Immature natural killer cell (primary cell): ENCODE results near the gene OTOG. TPM values are rescaled to one million over a fixed set of nuclear protein-coding genes. Genes with fewer than 3 reads are reported as not detected.
"Not testable (repeated sequence)": the region's sequence is repeated elsewhere in the genome, so short reads cannot be mapped to it uniquely, and the experiment has no call there.

Experiments
- DNase-seq, 3 donors: peaks; one replicate each; pipeline ENCODE4 v3.0.0; 2022; ENCODE audit warnings: mixed read lengths in 1 of 3
- H3K27ac Mint-ChIP-seq, 6 donors: one replicate each; pipeline ENCODE4 v1.8.0; 2020; ENCODE audit warnings: mixed read lengths in 6 of 6, mild to moderate bottlenecking in 5 of 6, inconsistent platforms in 4 of 6, moderate library complexity in 3 of 6
- H3K27me3 Mint-ChIP-seq, 3 donors: one replicate each; pipeline ENCODE4 v1.8.0; 2020 to 2021; ENCODE audit warnings: low read depth in 3 of 3, mild to moderate bottlenecking in 3 of 3, mixed read lengths in 3 of 3, moderate library complexity in 3 of 3, inconsistent platforms in 1 of 3
- H3K36me3 Mint-ChIP-seq, 3 donors: one replicate each; pipeline ENCODE4 v1.8.0; 2020; ENCODE audit warnings: mixed read lengths in 3 of 3, inconsistent platforms in 2 of 3, mild to moderate bottlenecking in 2 of 3
- H3K4me1 Mint-ChIP-seq, 2 donors: one replicate each; pipeline ENCODE4 v1.8.0; 2020; ENCODE audit warnings: inconsistent platforms in 2 of 2, mild to moderate bottlenecking in 2 of 2, mixed read lengths in 2 of 2, moderate library complexity in 1 of 2
- H3K4me3 Mint-ChIP-seq, 5 donors: one replicate each; pipeline ENCODE4 v1.8.0; 2020; ENCODE audit warnings: mild to moderate bottlenecking in 5 of 5, mixed read lengths in 5 of 5, inconsistent platforms in 3 of 5, moderate library complexity in 3 of 5
- H3K9me3 Mint-ChIP-seq, 6 donors: one replicate each; pipeline ENCODE4 v1.8.0; 2020; ENCODE audit warnings: mild to moderate bottlenecking in 6 of 6, mixed read lengths in 6 of 6, inconsistent platforms in 4 of 6, moderate library complexity in 3 of 6
- polyA plus RNA-seq, 3 donors: library from polyadenylated mRNA; unstranded; fragments of 300-500 nt; fragmentation: Illumina TruSeq; gene quantifications; one replicate each; pipeline ENCODE4 v1.2.3, GENCODE V29; 2021

Gene OTOG
- polyA plus RNA-seq, 3 donors from 2014 or later: not detected

DNA sequence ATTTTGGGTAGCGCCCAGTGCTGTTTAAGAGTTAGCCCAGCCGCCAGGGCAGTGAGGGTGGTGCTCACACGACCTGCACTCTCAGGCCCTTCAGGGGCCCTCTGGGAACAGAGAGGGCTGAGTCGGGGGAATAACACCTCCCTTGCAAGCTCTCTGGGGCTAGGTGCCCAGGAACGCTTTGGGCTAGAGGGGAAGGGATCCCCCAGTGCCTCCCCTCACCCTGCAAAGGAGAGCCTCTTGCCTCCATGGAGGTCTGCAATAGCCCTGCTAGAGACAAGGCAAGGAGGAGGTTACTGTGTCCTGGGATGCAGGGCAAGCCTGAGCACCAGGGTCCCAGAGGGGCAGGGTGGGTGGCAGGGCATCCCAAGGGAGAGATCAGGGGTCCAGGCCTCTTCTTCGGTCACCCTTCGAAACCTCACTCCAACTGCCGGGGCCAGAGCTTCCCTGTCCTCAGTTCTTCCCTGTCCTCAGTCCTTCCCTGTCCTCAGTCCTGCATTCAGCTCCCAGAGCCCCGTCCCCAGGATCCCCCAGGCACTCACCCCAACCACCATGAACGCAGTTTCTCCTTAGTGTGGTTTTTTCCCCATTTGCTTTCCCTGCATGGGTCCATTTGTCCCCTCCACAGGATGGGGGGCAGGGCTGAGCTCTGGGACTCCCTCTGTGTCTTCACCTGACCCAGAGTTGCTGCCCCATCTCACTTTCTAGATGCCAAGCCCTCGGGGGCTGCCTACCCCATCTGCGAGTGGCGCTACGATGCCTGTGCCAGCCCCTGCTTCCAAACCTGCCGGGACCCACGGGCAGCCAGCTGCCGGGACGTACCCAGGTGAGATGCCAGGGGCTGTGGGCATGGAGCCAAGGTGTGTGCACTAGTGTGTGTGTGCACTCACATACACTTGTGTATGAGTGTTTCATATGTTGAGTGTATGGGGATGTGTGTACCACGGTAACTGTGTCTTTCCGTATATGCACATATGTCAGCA, 60.8 kb downstream of the OTOG start:
- DNase-seq: no peak
- H3K27me3 Mint-ChIP-seq: peaks cover 0 to 3% (median 2%) of the 10 kb centered on the region in 3 donors
- H3K36me3 Mint-ChIP-seq: no peaks in the 10 kb centered on the region
- no peaks in the 10 kb centered on the region for H3K4me1 Mint-ChIP-seq
- no peaks in the 10 kb centered on the region for H3K9me3 Mint-ChIP-seq
- no peak overlapping the region for H3K4me3 Mint-ChIP-seq
- H3K27ac Mint-ChIP-seq: no peak overlapping the region

DNA sequence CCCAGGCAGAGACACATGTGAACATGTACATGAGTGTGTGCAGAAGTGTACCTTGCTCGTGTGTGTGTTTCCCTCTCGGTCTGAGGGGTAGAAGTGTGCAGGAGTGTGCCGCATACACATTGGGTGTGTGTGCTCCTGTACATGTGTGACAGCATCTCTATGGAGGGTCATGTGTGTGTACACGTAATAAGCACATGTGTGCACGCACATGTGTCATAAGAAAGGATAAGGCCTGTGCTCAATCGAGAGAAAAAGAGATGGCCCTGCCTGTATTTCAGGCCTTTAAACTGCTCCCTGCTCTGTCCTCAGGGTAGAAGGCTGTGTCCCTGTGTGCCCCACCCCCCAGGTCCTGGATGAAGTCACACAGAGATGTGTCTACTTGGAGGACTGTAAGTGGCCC, 61.8 kb downstream of the OTOG start:
- H3K36me3 Mint-ChIP-seq: no peaks in the 10 kb centered on the region
- H3K27ac Mint-ChIP-seq: no peak overlapping the region
- no peak for DNase-seq
- no peaks in the 10 kb centered on the region for H3K4me1 Mint-ChIP-seq
- H3K27me3 Mint-ChIP-seq: peaks cover 3 to 6% (median 4%) of the 10 kb centered on the region in 3 donors
- H3K9me3 Mint-ChIP-seq: no peaks in the 10 kb centered on the region
- H3K4me3 Mint-ChIP-seq: no peak overlapping the region

DNA sequence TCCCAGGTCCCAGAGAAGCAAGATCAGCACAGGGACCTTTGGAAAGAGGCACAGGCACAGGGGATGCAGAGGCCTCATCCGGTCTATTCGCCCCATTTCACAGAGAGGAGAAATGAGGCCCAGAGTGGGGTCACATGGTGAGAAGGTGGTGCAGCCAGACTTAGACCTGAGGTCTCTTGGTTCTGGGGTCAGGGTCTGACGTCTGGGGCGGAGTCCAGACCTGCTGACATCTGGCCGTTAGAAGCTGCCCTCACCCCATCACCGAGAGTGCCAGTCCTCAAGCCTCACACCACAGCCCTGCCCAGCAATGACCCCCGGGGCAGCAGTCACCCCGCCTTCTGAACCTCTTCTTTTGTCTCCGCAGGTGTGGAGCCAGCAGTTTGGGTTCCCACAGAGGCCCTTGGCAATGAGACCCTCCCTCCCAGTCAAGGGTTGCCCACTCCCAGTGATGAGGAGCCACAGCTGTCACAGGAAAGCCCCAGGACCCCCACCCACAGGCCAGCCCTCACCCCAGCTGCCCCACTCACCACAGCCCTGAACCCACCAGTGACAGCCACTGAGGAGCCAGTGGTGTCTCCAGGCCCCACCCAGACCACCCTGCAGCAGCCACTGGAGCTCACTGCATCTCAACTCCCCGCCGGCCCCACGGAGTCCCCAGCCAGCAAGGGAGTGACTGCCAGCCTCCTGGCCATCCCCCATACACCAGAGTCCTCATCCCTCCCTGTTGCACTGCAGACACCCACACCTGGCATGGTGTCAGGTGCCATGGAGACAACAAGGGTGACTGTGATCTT, 62.4 kb downstream of the OTOG start:
- Mint-ChIP-seq H3K36me3 (no peaks in the 10 kb centered on the region), H3K27me3 (peaks cover 3 to 6% (median 4%) of the 10 kb centered on the region in 3 donors), H3K4me1 (no peaks in the 10 kb centered on the region), H3K27ac (no peak overlapping the region), H3K9me3 (no peaks in the 10 kb centered on the region), H3K4me3 (no peak overlapping the region)
- no peak for DNase-seq

DNA sequence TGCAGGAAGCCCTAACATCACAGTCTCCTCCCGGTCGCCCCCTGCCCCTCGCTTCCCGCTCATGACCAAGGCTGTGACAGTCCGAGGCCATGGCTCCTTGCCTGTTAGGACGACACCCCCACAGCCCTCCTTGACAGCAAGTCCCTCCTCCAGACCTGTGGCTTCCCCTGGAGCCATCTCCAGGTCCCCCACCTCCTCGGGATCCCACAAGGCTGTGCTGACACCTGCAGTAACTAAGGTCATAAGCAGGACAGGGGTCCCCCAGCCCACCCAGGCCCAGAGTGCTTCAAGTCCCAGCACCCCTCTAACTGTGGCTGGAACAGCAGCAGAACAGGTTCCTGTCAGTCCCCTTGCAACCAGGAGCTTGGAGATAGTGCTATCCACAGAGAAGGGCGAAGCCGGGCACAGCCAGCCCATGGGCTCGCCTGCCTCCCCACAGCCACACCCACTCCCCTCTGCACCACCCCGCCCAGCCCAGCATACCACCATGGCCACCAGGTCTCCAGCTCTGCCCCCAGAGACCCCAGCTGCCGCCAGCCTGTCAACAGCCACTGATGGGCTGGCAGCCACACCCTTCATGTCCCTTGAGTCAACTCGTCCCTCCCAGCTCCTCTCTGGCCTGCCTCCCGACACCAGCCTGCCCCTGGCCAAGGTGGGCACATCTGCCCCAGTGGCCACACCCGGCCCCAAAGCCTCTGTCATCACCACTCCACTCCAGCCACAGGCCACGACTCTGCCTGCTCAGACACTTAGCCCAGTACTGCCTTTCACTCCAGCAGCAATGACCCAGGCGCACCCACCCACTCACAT, 63.2 kb downstream of the OTOG start:
- H3K27ac Mint-ChIP-seq: no peak overlapping the region
- no peaks in the 10 kb centered on the region for H3K36me3 Mint-ChIP-seq
- H3K4me1 Mint-ChIP-seq: no peaks in the 10 kb centered on the region
- H3K9me3 Mint-ChIP-seq: no peaks in the 10 kb centered on the region
- DNase-seq: no peak
- peaks cover 1 to 6% (median 4%) of the 10 kb centered on the region in 3 donors for H3K27me3 Mint-ChIP-seq
- no peak overlapping the region for H3K4me3 Mint-ChIP-seq

DNA sequence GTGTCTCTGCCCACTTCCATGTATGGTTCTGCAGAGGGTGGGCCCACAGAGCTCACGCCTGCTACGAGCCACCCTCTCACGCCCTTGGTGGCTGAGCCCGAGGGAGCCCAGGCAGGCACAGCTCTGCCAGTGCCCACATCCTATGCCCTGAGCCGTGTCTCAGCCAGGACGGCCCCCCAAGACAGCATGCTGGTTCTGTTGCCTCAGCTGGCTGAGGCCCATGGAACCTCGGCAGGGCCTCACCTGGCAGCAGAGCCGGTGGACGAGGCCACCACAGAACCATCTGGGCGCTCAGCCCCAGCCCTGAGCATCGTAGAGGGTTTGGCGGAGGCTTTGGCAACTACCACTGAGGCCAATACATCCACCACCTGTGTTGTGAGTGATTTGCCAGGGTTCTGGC, 64.0 kb downstream of the OTOG start:
- no peak overlapping the region for H3K4me3 Mint-ChIP-seq
- H3K36me3 Mint-ChIP-seq: no peaks in the 10 kb centered on the region
- peaks cover 0 to 6% (median 3%) of the 10 kb centered on the region in 3 donors for H3K27me3 Mint-ChIP-seq
- H3K9me3 Mint-ChIP-seq: no peaks in the 10 kb centered on the region
- no peak for DNase-seq
- H3K4me1 Mint-ChIP-seq: no peaks in the 10 kb centered on the region
- no peak overlapping the region for H3K27ac Mint-ChIP-seq

DNA sequence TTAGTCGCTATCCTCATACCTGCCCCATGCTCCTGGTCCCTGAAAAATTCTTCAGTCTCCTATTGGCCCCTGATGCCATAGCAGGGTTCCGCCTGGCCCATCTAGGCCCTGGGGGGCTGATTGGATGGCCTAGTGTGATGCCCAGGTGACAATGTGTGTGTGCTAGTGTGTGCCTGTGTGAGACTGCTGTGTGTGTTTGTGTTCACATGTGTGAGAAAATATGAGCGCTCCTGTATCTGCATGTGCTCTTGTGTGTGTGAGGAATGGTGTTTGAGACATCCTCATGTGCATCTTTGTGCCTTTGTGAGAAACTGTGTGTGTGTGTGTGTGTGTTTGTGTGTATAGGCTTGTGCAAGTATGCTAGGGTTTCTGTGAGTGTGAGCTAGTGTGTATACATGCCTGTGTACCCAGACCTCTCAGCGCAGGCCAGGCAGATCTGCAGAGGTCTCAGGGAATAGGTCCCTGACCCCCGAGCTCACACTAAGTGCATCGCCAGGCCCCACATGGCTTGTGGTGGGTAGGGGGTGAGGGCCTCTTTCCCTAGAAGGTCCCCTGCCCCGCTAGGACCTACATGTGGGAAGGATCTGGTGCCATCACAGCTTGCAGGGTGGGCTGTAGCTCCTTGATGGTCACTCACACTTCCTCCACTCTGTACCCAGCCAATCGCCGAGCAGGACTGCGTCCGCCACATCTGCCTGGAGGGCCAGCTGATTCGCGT, 64.6 kb downstream of the OTOG start:
- Mint-ChIP-seq H3K36me3 (no peaks in the 10 kb centered on the region), H3K27me3 (peaks cover 0 to 6% (median 2%) of the 10 kb centered on the region in 3 donors), H3K27ac (no peak overlapping the region), H3K4me3 (no peak overlapping the region), H3K9me3 (no peaks in the 10 kb centered on the region), H3K4me1 (no peaks in the 10 kb centered on the region)
- no peak for DNase-seq

DNA sequence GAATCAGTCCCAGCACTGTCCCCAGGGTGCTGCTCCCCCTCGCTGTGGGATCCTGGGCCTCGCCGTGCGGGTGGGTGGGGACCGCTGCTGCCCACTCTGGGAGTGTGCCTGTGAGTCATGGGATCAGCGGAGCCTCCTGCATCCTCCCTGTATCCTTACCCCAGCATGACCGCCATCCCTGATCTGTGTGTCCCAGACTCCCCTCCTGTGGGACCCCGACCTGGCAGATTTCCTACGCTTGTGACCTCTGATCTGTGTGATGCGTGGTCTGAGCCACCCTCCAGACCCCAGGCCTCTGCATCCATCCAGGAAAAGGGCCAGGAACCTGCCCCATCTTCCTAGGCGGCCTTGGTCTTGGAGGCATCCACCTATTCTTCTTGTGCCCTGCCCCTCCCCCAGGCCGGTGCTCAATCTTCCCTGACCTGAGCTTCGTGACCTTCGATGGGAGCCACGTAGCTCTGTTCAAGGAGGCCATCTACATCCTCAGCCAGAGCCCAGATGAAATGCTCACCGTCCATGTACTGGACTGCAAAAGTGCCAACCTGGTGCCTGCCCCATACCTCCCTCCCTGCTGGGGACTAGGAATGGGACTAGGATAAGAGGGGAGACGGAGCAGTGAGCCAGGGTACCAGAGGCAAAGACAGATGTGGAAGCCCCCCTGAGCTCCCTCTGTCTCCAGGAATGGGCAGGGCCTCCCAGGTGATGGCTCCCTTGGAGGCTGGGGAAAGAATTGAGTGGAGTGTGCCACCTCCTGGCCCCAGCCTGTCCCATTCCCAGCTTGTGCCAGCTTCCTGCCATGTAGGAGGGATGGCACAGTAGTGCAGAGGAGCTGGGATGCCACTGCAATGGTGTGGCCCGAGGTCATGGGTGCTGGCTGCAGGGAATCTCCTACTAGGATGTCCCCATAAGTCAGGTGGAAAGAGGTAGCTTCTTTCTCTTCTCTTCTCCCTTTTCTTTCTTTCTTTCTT, 65.4 kb downstream of the OTOG start:
- no peak overlapping the region for H3K27ac Mint-ChIP-seq
- no peaks in the 10 kb centered on the region for H3K36me3 Mint-ChIP-seq
- H3K4me1 Mint-ChIP-seq: no peaks in the 10 kb centered on the region
- peaks cover 0 to 6% (median 2%) of the 10 kb centered on the region in 3 donors for H3K27me3 Mint-ChIP-seq
- H3K4me3 Mint-ChIP-seq: no peak overlapping the region
- no peak for DNase-seq
- H3K9me3 Mint-ChIP-seq: no peaks in the 10 kb centered on the region

DNA sequence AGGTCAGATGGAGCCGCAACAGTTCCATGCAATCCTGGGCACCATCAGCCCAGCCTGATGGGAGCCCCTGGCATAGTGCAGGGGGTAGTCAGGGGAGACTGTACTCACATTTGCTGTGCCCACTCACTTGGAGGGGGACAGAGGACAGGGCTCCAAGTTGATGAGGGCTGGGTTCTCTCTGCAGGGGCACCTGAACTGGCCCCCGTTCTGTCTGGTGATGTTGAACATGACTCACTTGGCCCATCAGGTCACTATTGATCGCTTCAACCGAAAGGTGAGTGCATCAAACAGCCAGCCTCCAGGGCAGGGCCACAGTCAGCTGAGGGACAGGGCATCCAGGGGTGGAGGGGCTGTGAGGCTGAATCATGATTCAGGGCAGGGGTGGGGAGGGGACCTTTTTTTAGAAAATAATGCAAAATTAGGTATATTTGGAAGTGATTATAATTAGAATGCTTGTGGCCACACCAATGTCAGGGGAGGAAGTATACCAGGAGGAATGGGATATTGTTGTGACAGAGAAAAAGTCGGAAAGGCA, 66.4 kb downstream of the OTOG start:
- H3K27me3 Mint-ChIP-seq: peaks cover 0 to 6% (median 2%) of the 10 kb centered on the region in 3 donors
- no peak for DNase-seq

DNA sequence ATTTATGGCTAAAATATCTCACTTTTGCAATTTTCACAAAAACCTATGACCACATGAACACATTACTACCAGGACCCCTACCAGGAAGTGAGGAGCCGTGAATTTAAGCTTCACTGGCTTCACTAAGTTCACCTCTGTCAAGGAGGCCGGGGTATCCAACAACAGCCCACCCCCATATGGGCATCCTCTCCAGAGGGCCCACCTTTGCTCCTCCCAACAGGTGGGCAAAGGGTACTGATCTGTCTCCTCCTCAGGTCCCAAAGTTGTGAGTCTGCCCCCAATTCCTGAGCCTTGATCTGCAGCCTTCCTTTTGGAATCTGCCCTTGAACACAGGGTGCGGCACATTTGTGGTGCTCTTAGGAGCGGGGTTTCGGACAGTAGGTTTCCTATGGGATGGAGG, 66.9 kb downstream of the OTOG start:
- Mint-ChIP-seq H3K36me3 (no peaks in the 10 kb centered on the region), H3K4me3 (no peak overlapping the region), H3K27ac (no peak overlapping the region), H3K27me3 (peaks cover 0 to 9% (median 2%) of the 10 kb centered on the region in 3 donors), H3K9me3 (peaks cover 0 to 2% (median 0%) of the 10 kb centered on the region in 6 donors), H3K4me1 (no peaks in the 10 kb centered on the region)
- no peak for DNase-seq

More for the DNA sequence above, 66.4 kb downstream of the OTOG start:
- Mint-ChIP-seq H3K4me1 (no peaks in the 10 kb centered on the region), H3K36me3 (no peaks in the 10 kb centered on the region), H3K27ac (no peak overlapping the region), H3K9me3 (no peaks in the 10 kb centered on the region), H3K4me3 (no peak overlapping the region)

DNA sequence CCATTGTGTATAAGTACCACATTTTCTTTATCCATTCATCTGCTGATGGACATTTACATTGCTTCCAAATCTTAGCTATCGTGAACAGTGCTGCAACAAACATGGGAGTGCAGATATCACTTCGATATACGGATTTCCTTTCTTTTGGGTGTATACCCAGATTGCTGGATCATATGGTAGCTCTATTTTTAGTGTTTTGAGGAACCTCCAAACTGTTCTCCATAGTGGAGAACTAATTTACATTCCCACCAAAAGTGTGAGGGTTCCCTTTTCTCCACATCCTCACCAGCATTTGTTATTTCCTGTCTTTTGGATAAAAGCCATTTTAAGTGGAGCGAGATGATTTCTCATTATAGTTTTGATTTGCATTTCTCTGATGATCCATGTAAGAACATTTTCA, 75.7 kb downstream of the OTOG start:
- peaks cover 0 to 17% (median 5%) of the 10 kb centered on the region in 6 donors for H3K9me3 Mint-ChIP-seq
- not testable (repeated sequence) for H3K27ac Mint-ChIP-seq, H3K4me1 Mint-ChIP-seq, H3K4me3 Mint-ChIP-seq, DNase-seq, H3K36me3 Mint-ChIP-seq
- H3K27me3 Mint-ChIP-seq: peaks cover 9 to 12% (median 11%) of the 10 kb centered on the region in 3 donors

DNA sequence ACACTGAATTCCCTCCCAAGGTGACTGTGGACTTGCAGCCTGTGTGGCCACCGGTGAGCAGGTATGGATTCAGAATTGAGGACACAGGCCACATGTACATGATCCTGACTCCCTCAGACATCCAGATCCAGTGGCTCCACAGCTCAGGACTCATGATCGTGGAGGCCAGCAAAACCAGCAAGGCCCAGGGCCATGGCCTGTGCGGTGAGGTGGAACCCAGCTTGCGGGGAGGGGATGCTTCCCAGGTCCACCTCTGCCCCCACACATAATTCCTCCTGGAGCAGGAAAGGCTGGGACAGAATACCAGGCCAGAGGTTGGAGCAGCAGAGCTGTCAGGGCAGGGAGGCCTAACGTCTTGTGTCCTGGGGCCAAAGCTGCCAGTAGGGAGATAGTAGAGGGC, 82.1 kb downstream of the OTOG start:
- H3K4me1 Mint-ChIP-seq: no peaks in the 10 kb centered on the region
- no peak overlapping the region for H3K4me3 Mint-ChIP-seq
- peaks cover 2 to 4% (median 4%) of the 10 kb centered on the region in 3 donors for H3K27me3 Mint-ChIP-seq
- H3K27ac Mint-ChIP-seq: no peak overlapping the region
- DNase-seq: no peak
- H3K36me3 Mint-ChIP-seq: no peaks in the 10 kb centered on the region
- H3K9me3 Mint-ChIP-seq: peaks cover 0 to 2% (median 0%) of the 10 kb centered on the region in 6 donors

DNA sequence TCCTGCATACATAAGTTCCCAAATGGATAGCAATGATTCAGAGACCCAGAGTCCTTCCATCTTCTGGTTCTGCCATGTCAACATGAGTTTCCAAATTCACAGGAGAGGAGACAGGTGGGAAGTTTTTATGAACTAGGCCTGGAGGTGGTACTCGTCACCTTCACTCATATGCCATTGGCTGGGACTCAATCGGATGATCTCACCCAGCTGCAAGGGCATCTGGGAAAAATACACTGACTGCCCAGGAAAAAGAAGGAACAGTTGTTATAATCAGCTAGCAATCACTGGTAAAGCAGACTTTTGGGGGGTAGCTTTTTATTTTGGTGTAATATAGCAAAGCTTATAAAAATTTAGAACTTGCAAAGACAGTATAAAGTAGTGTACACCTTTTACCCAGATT, 83.9 kb downstream of the OTOG start:
- Mint-ChIP-seq H3K4me1 (no peaks in the 10 kb centered on the region), H3K4me3 (no peak overlapping the region), H3K36me3 (no peaks in the 10 kb centered on the region), H3K27ac (no peak overlapping the region), H3K27me3 (peaks cover 2 to 5% (median 2%) of the 10 kb centered on the region in 3 donors), H3K9me3 (no peaks in the 10 kb centered on the region)
- DNase-seq: no peak
